ENCODE results near the gene FADS3. TPM values are rescaled to one million over a fixed set of nuclear protein-coding genes. Genes with fewer than 3 reads are reported as not detected.

The FADS3 gene
- total RNA-seq, 1 experiment from 2014 or later: 22.6 TPM

DNA sequence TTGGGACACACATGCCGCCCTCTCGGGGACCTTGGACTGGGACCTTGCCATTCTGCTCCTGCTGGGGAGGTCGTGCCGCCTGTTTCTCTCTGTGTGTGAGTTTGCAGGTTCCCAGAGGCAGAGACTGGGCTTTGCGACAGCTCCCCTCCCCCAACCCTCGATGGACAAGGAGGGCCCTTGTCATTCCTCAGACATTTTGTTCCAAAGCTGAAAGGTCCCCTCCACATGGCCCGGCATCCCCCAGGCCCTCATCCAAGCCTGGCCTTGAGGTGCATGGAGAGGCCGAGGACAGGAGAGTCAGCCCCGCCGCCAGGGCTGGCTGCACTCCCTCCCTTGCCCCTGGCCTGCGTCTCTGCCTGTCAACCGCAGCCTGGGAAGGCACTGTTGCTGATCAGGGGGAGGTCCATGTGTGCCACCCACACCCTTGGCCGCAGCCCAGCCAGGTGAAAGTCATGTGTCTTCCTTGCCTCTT is 37.6 kb downstream of the FADS3 start:
- in situ Hi-C loops (cut with HindIII; ENCODE audit: low pct_unique_long_range_greater_than_20kb, low sequenced_read_pairs) (no loop called here), intact Hi-C loops (cut with micrococcal nuclease; ENCODE audit: unreplicated experiment) (no loop called here)
- H3K27ac ChIP-seq (ENCODE audit: low read length): no peak overlapping the region
- H3K36me3 ChIP-seq (ENCODE audit: control insufficient read depth, insufficient read depth, low read length): 0 out of 2 replicates have a peak, but pooled peaks cover 2% of the 10 kb centered on the region
- DNase-seq (ENCODE audit: low read depth, low spot score): no peak
- no peak for ATAC-seq
- peaks cover 4% of the 10 kb centered on the region; the same call in 1 of the 2 replicates for H3K4me1 ChIP-seq (ENCODE audit: control insufficient read depth, insufficient read depth, low read length)
- H3K4me3 ChIP-seq (ENCODE audit: low read depth in 2 of 2, low read length in 2 of 2): no peak overlapping the region
- ChIA-PET POLR2A (no interaction called here), CTCF (no interaction called here)
- H3K9me3 ChIP-seq (ENCODE audit: control insufficient read depth, insufficient read depth, low read depth, low read length): no peaks in the 10 kb centered on the region
- TF ChIP-seq TCF7L2 (IDR thresholded peaks at IDR 0.05; ENCODE audit: low read depth, low read length): no peak
- TF ChIP-seq CTCF (IDR thresholded peaks at IDR 0.05): no peak
- TF ChIP-seq, protein P1, sequence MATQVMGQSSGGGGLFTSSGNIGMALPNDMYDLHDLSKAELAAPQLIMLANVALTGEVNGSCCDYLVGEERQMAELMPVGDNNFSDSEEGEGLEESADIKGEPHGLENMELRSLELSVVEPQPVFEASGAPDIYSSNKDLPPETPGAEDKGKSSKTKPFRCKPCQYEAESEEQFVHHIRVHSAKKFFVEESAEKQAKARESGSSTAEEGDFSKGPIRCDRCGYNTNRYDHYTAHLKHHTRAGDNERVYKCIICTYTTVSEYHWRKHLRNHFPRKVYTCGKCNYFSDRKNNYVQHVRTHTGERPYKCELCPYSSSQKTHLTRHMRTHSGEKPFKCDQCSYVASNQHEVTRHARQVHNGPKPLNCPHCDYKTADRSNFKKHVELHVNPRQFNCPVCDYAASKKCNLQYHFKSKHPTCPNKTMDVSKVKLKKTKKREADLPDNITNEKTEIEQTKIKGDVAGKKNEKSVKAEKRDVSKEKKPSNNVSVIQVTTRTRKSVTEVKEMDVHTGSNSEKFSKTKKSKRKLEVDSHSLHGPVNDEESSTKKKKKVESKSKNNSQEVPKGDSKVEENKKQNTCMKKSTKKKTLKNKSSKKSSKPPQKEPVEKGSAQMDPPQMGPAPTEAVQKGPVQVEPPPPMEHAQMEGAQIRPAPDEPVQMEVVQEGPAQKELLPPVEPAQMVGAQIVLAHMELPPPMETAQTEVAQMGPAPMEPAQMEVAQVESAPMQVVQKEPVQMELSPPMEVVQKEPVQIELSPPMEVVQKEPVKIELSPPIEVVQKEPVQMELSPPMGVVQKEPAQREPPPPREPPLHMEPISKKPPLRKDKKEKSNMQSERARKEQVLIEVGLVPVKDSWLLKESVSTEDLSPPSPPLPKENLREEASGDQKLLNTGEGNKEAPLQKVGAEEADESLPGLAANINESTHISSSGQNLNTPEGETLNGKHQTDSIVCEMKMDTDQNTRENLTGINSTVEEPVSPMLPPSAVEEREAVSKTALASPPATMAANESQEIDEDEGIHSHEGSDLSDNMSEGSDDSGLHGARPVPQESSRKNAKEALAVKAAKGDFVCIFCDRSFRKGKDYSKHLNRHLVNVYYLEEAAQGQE (IDR thresholded peaks at IDR 0.05; ENCODE audit: insufficient read depth in 1 of 2, low read depth in 2 of 2, low read length in 1 of 2): no peak
- TF ChIP-seq SIN3A (IDR thresholded peaks at IDR 0.05; ENCODE audit: borderline replicate concordance, insufficient read depth, low read depth, low read length): no peak
- TF ChIP-seq POLR2AphosphoS5 (IDR thresholded peaks at IDR 0.05; ENCODE audit: low read depth, low read length): no peak
- H3K27me3 ChIP-seq (ENCODE audit: control insufficient read depth, insufficient read depth, low read length): no peaks in the 10 kb centered on the region
- no TSS peak for BruUV-seq (replicated peaks)

GRCh38 chr11:61851900-61852295 is 39.4 kb downstream of the FADS3 start:
- peaks cover 4% of the 10 kb centered on the region; the same call in 1 of the 2 replicates for H3K4me1 ChIP-seq (ENCODE audit: control insufficient read depth, insufficient read depth, low read length)
- ATAC-seq (no peak), DNase-seq (ENCODE audit: low read depth, low spot score) (no peak)
- CTCF ChIA-PET: no interaction called here
- intact Hi-C loops (cut with micrococcal nuclease; ENCODE audit: unreplicated experiment): no loop called here
- H3K9me3 ChIP-seq (ENCODE audit: control insufficient read depth, insufficient read depth, low read depth, low read length): no peaks in the 10 kb centered on the region
- peaks cover 2% of the 10 kb centered on the region; the same call in 1 of the 2 replicates for H3K36me3 ChIP-seq (ENCODE audit: control insufficient read depth, insufficient read depth, low read length)
- H3K27ac ChIP-seq (ENCODE audit: low read length): no peak overlapping the region
- BruUV-seq (replicated peaks): no TSS peak
- no peaks in the 10 kb centered on the region for H3K27me3 ChIP-seq (ENCODE audit: control insufficient read depth, insufficient read depth, low read length)
- POLR2A ChIA-PET: no interaction called here
- TF ChIP-seq, protein P1 (IDR thresholded peaks at IDR 0.05; ENCODE audit: insufficient read depth in 1 of 2, low read depth in 2 of 2, low read length in 1 of 2): no peak
- in situ Hi-C loops (cut with HindIII; ENCODE audit: low pct_unique_long_range_greater_than_20kb, low sequenced_read_pairs): no loop called here
- H3K4me3 ChIP-seq (ENCODE audit: low read depth in 2 of 2, low read length in 2 of 2): no peak overlapping the region

All from Panc1 (cell line).